OCI-LY7 (cell line): ENCODE data around the gene MEF2C. TPM values are rescaled to one million over a fixed set of nuclear protein-coding genes. Genes with fewer than 3 reads are reported as not detected.
A peak's percentile ranks its signal among the peaks of the same experiment; 100 is the strongest.

Source experiments
- BruUV-seq: library from RNA; stranded (reverse); fragments of 400-500 nt; replicated peaks from 2 replicates; lab custom pipeline; 2021; lab: Mats Ljungman, UMichigan
- CTCF ChIA-PET: fragments of 300-600 bp; sonication (Branson Sonifier 250); formaldehyde crosslinking; loops from one replicate; lab custom pipeline; 2022; ENCODE audit warnings: antibody characterized with exemption; ENCODE audit not compliant: unreplicated experiment; lab: Charles Lee
- POLR2A ChIA-PET: fragments of 300-600 bp; sonication (Branson Sonifier 250); formaldehyde crosslinking; loops from one replicate; lab custom pipeline; 2022; ENCODE audit warnings: antibody characterized with exemption; lab: Charles Lee
- DNase-seq: peaks from one replicate; pipeline ENCODE4 v3.0.0-alpha.2; 2015; ENCODE audit warnings: low spot score
- H2AFZ ChIP-seq: fragments of 200-600 bp; sonication (generic), shearing (Covaris generic); 2 replicates; pipeline ENCODE4 v1.6.1; 2014; ENCODE audit warnings: mild to moderate bottlenecking, antibody characterized with exemption, low read length, moderate library complexity
- H3K27ac ChIP-seq: fragments of 200-600 bp; sonication (generic); 2 replicates; pipeline ENCODE4 v1.5.1; 2014; ENCODE audit warnings: mixed run types, low read depth, mild to moderate bottlenecking, moderate library complexity, low read length, inconsistent platforms; ENCODE audit not compliant: poor library complexity, severe bottlenecking
- H3K36me3 ChIP-seq: fragments of 200-600 bp; sonication (generic); 2 replicates; pipeline ENCODE4 v1.6.1; 2014; ENCODE audit warnings: mild to moderate bottlenecking, antibody characterized with exemption, low read length, moderate library complexity, mixed read lengths; ENCODE audit not compliant: insufficient read depth
- H3K4me1 ChIP-seq: fragments of 200-600 bp; sonication (generic); 2 replicates; pipeline ENCODE4 v1.5.1; 2014; ENCODE audit warnings: mild to moderate bottlenecking, low read length; ENCODE audit not compliant: insufficient read depth, poor library complexity, severe bottlenecking
- H3K4me2 ChIP-seq: fragments of 200-600 bp; sonication (generic); 2 replicates; pipeline ENCODE4 v1.6.1; 2014; ENCODE audit warnings: mild to moderate bottlenecking, low read length
- H3K4me3 ChIP-seq: fragments of 200-600 bp; sonication (generic); 2 replicates; pipeline ENCODE4 v1.5.1; 2014; ENCODE audit warnings: mild to moderate bottlenecking, low read depth, low read length; ENCODE audit not compliant: poor library complexity, severe bottlenecking
- H3K79me2 ChIP-seq: fragments of 200-600 bp; sonication (generic); 2 replicates; pipeline ENCODE4 v1.6.1; 2016; ENCODE audit warnings: low read depth, mild to moderate bottlenecking, low read length, moderate library complexity, mixed read lengths; ENCODE audit not compliant: insufficient read depth
- H3K9me2 ChIP-seq: fragments of 200-600 bp; sonication (generic); 2 replicates; pipeline ENCODE4 v1.6.1; 2016; ENCODE audit warnings: mild to moderate bottlenecking, low read length, mixed read lengths; ENCODE audit not compliant: insufficient read depth
- H3K9me3 ChIP-seq: fragments of 200-600 bp; sonication (generic); 2 replicates; pipeline ENCODE4 v1.6.1; 2014; ENCODE audit warnings: mild to moderate bottlenecking, mixed run types, low read length, mixed read lengths
- H4K20me1 ChIP-seq: fragments of 200-600 bp; sonication (generic); 2 replicates; pipeline ENCODE4 v1.6.1; 2014; ENCODE audit warnings: mild to moderate bottlenecking, antibody characterized with exemption, low read length, moderate library complexity, mixed read lengths; ENCODE audit not compliant: insufficient read depth
- EZH2phosphoT487 ChIP-seq: fragments of 200-600 bp; sonication (generic); IDR thresholded peaks from 2 replicates; pipeline ENCODE4 v1.6.1; 2018; ENCODE audit warnings: low read depth, borderline replicate concordance, mild to moderate bottlenecking, mixed run types, antibody characterized with exemption, low read length, moderate library complexity, mixed read lengths
- intact Hi-C: fragments of 100-400 bp; cut with micrococcal nuclease; formaldehyde crosslinking; loops from one replicate; pipeline ENCODE4 v1.10.0; 2022; ENCODE audit not compliant: unreplicated experiment
- total RNA-seq, 2 experiments: library from RNA; depleted of rRNA in 1 of 2; stranded (reverse); fragments of >200 nt in 1 of 2; shearing (Covaris generic) in 1 of 2; gene quantifications; 2 replicates each; pipeline ENCODE4 v1.2.3, GENCODE V29; 2014 to 2022
- TF ChIP-seq, protein P1 (sequence below): fragments of 200-600 bp; sonication (generic); conservative IDR thresholded peaks from 2 replicates; pipeline ENCODE4 v1.5.1; 2014; ENCODE audit warnings: mild to moderate bottlenecking, antibody characterized with exemption, low read length, moderate library complexity, mixed read lengths

The MEF2C gene
- total RNA-seq, 2 experiments from 2014 or later: 5.5 to 57.6 TPM

DNA sequence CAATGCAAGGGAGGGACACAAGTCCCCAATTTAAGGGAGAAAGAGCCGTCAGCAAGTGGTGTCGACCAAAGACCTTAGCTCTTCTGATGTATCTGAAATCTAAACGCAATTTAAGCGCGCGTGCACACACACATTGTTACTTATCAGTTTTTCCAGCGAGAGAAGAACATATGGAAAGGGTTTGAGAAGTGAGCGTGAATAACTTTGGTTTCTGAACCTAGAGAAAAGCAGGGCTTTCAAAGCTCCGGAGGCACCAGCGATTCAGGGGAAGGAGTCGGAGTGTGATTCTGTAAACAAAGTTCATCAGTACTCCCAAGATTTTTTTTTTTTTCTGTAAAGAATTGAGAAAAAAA is 191.8 kb downstream of the MEF2C start:
- Histone ChIP-seq H3K27ac (no peak overlapping the region), H3K4me3 (no peak overlapping the region), H4K20me1 (no peaks in the 10 kb centered on the region; the same call in 1 of the 2 replicates), H3K36me3 (no peaks in the 10 kb centered on the region), H3K4me1 (no peaks in the 10 kb centered on the region), H3K4me2 (no peak overlapping the region), H3K9me3 (no peaks in the 10 kb centered on the region), H2AFZ (no peak overlapping the region), H3K9me2 (no peaks in the 10 kb centered on the region), H3K79me2 (no peaks in the 10 kb centered on the region)
- TF ChIP-seq, protein P1, sequence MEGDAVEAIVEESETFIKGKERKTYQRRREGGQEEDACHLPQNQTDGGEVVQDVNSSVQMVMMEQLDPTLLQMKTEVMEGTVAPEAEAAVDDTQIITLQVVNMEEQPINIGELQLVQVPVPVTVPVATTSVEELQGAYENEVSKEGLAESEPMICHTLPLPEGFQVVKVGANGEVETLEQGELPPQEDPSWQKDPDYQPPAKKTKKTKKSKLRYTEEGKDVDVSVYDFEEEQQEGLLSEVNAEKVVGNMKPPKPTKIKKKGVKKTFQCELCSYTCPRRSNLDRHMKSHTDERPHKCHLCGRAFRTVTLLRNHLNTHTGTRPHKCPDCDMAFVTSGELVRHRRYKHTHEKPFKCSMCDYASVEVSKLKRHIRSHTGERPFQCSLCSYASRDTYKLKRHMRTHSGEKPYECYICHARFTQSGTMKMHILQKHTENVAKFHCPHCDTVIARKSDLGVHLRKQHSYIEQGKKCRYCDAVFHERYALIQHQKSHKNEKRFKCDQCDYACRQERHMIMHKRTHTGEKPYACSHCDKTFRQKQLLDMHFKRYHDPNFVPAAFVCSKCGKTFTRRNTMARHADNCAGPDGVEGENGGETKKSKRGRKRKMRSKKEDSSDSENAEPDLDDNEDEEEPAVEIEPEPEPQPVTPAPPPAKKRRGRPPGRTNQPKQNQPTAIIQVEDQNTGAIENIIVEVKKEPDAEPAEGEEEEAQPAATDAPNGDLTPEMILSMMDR: peak; percentile 62
- no peak for TF ChIP-seq EZH2phosphoT487
- no peak for DNase-seq
- intact Hi-C loops: loop anchor here (1.0 kb wide), 2 partner anchors 550 to 910 kb away; no protein-coding TSS in a partner anchor
- POLR2A ChIA-PET: interaction anchor here (0.5 to 1.1 kb wide), 3 partner anchors 11 to 32 kb away, joined by 3 to 5 read pairs (median 4); no protein-coding TSS in a partner anchor
- BruUV-seq: no TSS peak
- CTCF ChIA-PET: interaction anchor here (1.0 to 1.5 kb wide), 2 partner anchors 10 to 910 kb away, joined by 3 to 4 read pairs; no protein-coding TSS in a partner anchor

DNA sequence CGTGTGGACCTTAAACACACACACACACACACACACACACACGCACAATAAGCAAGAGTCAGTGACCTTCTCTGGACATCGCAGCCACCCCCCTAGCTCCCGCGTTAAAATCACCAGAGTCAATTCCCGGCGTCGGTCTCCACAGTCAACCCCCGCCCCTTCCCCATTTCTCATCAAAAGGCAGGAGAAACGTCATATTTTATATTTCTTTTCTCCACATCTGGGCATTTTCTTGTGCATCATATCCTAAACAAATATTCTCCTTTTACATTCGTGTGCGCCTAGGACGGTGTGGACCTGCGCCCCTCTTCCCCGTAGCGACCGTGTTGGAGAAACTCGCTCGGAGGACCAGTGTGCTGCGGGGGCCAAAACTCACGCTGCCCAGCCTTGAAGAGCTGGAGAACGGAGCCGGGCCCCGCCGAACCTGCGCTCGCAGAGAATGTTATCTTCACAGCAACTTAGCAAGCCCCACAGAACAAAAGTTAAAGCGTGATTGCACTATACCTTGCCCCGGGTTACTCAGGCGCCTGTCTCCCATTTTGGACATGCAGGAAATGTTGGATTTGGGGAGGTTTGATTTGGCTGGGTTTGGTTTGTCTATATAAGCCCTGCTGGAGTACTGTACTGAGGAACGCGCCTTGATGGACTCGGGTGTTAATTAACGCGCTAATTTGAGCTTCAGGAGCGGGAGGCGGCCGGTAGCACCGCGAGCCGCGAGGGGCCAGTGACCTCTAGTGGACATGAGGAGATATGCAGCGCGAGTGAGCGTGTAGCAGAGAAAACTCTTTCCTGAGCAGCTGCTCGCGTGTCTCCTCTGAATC is 192.4 kb downstream of the MEF2C start:
- no peaks in the 10 kb centered on the region for H3K79me2 ChIP-seq
- ChIA-PET CTCF (interaction anchor here (1.0 to 1.5 kb wide), 2 partner anchors 9 to 909 kb away, joined by 3 to 4 read pairs; no protein-coding TSS in a partner anchor), POLR2A (interaction anchor here (0.6 to 1.1 kb wide), 2 partner anchors 15 to 31 kb away, joined by 3 to 4 read pairs; no protein-coding TSS in a partner anchor)
- H3K27ac ChIP-seq: no peak overlapping the region
- no peaks in the 10 kb centered on the region; the same call in 1 of the 2 replicates for H4K20me1 ChIP-seq
- H2AFZ ChIP-seq: no peak overlapping the region
- no peaks in the 10 kb centered on the region for H3K9me2 ChIP-seq
- H3K4me2 ChIP-seq: peak overlapping the region; percentile 14; the same call in 1 of the 2 replicates
- no peak overlapping the region for H3K4me3 ChIP-seq
- intact Hi-C loops: loop anchor here (1.0 kb wide), 2 partner anchors 549 to 909 kb away; no protein-coding TSS in a partner anchor
- no peaks in the 10 kb centered on the region for H3K9me3 ChIP-seq
- H3K4me1 ChIP-seq: no peaks in the 10 kb centered on the region
- DNase-seq: peak; percentile 72
- BruUV-seq: no TSS peak
- no peak for TF ChIP-seq EZH2phosphoT487
- TF ChIP-seq, protein P1: peak; percentile 94
- H3K36me3 ChIP-seq: no peaks in the 10 kb centered on the region
